Measurements from ENCODE around the gene VIM.
A peak's percentile ranks its signal among the peaks of the same experiment; 100 is the strongest.
"Not testable (repeated sequence)": the region's sequence is repeated elsewhere in the genome, so short reads cannot be mapped to it uniquely, and the experiment has no call there.

Gene VIM

DNA sequence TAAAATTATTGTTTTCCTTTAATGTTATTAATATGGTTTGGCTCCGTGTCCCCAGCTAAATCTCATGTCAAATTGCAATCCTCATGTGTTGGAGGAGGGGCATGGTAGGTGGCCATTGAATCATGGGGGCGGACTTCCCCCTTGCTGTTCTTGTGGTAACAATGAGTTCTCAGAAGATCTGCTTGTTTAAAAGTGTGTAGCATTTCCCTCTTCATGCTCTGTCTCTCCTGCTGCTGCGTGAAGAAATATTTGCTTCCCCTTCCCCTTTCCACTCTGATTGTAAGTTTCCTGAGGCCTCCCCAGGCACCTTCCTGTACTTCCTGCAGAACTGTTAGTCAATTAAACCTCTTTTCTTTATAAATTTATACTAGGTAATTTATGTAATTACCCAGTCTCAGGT is 27.5 kb downstream of the VIM start:
- Histone ChIP-seq H3K27ac (ENCODE audit: low read length) (no peak overlapping the region), H3K36me3 (ENCODE audit: control insufficient read depth, insufficient read depth, low read length) (no peaks in the 10 kb centered on the region), H3K4me1 (ENCODE audit: control insufficient read depth, insufficient read depth, low read length) (no peaks in the 10 kb centered on the region), H3K27me3 (ENCODE audit: control insufficient read depth, insufficient read depth, low read length) (0 out of 2 replicates have a peak, but pooled peaks cover 2% of the 10 kb centered on the region), H3K9me3 (ENCODE audit: control insufficient read depth, insufficient read depth, low read length) (no peaks in the 10 kb centered on the region), H3K4me3 (ENCODE audit: low read length) (no peak overlapping the region)
- WGBS (ENCODE audit: insufficient coverage, insufficient read length): no CpG with 5 or more reads among the region's 3 CpGs
- no peak for DNase-seq (ENCODE audit: low read depth, low spot score)

DNA sequence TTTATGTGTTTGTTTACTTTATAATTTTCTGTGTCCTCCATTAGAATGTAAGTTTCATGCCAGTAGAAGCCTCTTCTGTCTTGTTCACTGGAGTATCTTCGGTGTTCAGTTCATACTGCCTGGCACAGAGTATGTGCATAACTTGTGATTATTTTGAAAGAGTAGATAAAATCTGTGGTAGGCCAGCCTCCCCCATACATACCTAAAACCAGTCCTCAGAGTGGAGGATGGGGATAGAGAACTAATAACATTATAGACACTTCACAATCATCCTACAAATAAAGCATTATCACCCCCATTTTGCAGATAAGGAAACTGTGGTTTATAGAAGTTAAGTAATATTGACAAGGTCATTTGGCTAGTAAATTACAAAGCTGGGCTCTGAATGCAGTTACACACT is 28.0 kb downstream of the VIM start:
- H3K4me1 ChIP-seq (ENCODE audit: control insufficient read depth, insufficient read depth, low read length): no peaks in the 10 kb centered on the region
- H3K4me3 ChIP-seq (ENCODE audit: low read length): no peak overlapping the region
- H3K27me3 ChIP-seq (ENCODE audit: control insufficient read depth, insufficient read depth, low read length): 0 out of 2 replicates have a peak, but pooled peaks cover 2% of the 10 kb centered on the region
- WGBS (ENCODE audit: insufficient coverage, insufficient read length): no CpG with 5 or more reads among the region's 1 CpG
- no peaks in the 10 kb centered on the region for H3K36me3 ChIP-seq (ENCODE audit: control insufficient read depth, insufficient read depth, low read length)
- no peak for DNase-seq (ENCODE audit: low read depth, low spot score)
- H3K9me3 ChIP-seq (ENCODE audit: control insufficient read depth, insufficient read depth, low read length): no peaks in the 10 kb centered on the region
- no peak overlapping the region for H3K27ac ChIP-seq (ENCODE audit: low read length)

DNA sequence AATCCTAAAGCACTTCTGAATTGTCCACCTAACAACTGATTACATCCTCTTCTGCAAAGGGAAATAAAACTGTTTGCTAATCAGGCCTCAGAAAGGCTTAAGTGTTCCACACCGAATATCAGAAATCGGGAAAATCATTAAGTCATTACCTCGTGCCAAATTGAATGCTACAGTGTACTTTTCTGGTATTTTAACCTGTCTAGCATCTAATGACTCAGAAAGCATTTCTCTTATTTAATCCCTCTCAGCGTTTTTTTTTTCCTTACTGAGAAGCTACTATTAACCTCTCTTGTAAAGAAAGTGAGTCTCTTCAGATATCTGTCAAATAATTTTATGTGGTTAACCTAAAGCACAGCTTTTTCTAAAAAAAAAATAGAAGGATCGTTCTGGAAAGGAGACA is 28.6 kb downstream of the VIM start:
- no peak overlapping the region for H3K27ac ChIP-seq (ENCODE audit: low read length)
- H3K27me3 ChIP-seq (ENCODE audit: control insufficient read depth, insufficient read depth, low read length): 0 out of 2 replicates have a peak, but pooled peaks cover 2% of the 10 kb centered on the region
- no CpG with 5 or more reads among the region's 5 CpGs for WGBS (ENCODE audit: insufficient coverage, insufficient read length)
- no peaks in the 10 kb centered on the region for H3K36me3 ChIP-seq (ENCODE audit: control insufficient read depth, insufficient read depth, low read length)
- H3K4me1 ChIP-seq (ENCODE audit: control insufficient read depth, insufficient read depth, low read length): no peaks in the 10 kb centered on the region
- H3K4me3 ChIP-seq (ENCODE audit: low read length): no peak overlapping the region
- DNase-seq (ENCODE audit: low read depth, low spot score): no peak
- no peaks in the 10 kb centered on the region; the same call in 1 of the 2 replicates for H3K9me3 ChIP-seq (ENCODE audit: control insufficient read depth, insufficient read depth, low read length)

DNA sequence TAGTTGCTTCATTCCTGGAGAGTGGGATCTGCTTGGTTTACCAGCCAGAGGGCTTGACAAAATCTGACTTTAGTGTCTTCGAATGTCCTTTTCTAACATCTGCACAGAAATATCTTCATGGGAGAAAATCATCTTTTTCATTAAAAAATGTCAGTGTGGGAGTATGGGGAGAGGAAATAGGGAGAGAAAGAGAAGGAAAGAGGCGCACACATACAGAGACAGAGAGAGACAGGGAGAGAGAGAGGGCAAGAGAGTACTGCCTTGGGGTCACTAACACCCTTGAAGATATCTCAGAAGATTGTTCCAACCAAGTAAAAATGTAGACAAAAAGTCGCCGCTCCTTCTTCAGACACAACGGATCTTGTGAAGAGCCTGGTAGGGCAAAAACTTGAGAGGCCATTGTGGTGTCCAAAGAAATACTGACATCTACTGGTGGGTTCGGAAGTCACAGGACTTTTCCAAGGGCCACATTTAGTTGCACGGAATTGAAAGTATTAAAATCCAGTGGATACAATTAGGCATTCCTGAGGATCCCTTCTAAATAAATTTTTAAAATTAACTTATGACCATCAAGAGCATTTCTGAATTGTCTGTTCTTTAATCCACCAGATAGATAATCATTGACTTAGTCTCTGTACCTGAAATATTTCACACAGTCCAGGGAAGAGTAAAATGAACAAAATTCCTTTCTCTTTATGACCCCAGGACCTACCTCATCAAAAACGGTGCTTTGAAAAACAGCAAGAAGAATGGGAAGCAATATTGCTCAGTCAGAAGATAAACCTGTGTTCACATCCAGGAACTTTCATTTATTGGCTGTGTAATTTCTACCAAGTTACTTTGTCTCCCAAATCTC is 29.7 kb downstream of the VIM start:
- H3K9me3 ChIP-seq (ENCODE audit: control insufficient read depth, insufficient read depth, low read length): no peaks in the 10 kb centered on the region; the same call in 1 of the 2 replicates
- no CpG with 5 or more reads among the region's 8 CpGs for WGBS (ENCODE audit: insufficient coverage, insufficient read length)
- no peaks in the 10 kb centered on the region for H3K36me3 ChIP-seq (ENCODE audit: control insufficient read depth, insufficient read depth, low read length)
- peak; percentile 39 for DNase-seq (ENCODE audit: low read depth, low spot score)
- H3K27me3 ChIP-seq (ENCODE audit: control insufficient read depth, insufficient read depth, low read length): 0 out of 2 replicates have a peak, but pooled peaks cover 2% of the 10 kb centered on the region
- H3K27ac ChIP-seq (ENCODE audit: low read length): no peak overlapping the region
- no peak overlapping the region for H3K4me3 ChIP-seq (ENCODE audit: low read length)
- H3K4me1 ChIP-seq (ENCODE audit: control insufficient read depth, insufficient read depth, low read length): no peaks in the 10 kb centered on the region

DNA sequence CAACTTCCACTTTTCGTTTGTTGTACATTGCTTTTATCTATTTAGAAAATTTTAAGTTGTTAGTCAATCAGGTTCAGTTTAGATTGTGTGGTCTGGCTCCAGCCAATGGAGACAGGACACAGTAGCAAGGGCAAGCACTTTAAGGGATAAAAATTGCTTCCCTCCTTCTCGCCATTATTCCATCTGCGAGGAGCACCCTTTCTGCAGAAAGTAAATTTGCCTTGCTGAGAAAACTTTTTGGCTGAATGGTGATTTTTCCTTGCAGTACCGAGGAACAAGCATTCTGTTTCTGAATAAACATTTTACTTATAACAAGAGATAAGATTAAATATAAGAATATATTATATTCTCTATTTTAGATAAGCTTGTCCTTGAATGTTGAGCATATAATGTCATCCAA is 34.5 kb downstream of the VIM start:
- peaks cover 2% of the 10 kb centered on the region for H3K9me3 ChIP-seq (ENCODE audit: control insufficient read depth, insufficient read depth, low read length)
- H3K36me3 ChIP-seq (ENCODE audit: control insufficient read depth, insufficient read depth, low read length): no peaks in the 10 kb centered on the region

DNA sequence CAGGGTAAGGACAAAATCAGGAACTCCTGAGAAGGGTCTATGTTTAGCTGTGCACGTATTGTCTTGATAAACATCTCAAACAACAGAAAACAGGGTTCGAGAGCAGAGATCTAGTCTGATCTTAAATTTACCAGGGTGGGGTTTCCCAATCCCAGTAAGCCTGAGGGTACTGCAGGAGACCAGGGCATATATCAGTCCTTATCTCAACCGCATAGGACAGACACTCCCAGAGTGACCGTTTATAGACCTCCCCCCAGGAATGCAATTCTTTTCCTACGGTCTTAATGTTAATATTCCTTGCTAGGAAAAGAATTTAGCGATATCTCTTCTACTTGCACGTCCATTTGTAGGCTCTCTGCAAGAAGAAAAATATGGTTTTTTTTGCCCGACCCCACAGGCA is 35.5 kb downstream of the VIM start:
- H3K4me1 ChIP-seq (ENCODE audit: control insufficient read depth, insufficient read depth, low read length): no peaks in the 10 kb centered on the region

More for the DNA sequence above, 34.5 kb downstream of the VIM start:
- no peak overlapping the region for H3K27ac ChIP-seq (ENCODE audit: low read length)
- DNase-seq (ENCODE audit: low read depth, low spot score): no peak
- no peaks in the 10 kb centered on the region for H3K27me3 ChIP-seq (ENCODE audit: control insufficient read depth, insufficient read depth, low read length)
- no peaks in the 10 kb centered on the region for H3K4me1 ChIP-seq (ENCODE audit: control insufficient read depth, insufficient read depth, low read length)
- H3K4me3 ChIP-seq (ENCODE audit: low read length): no peak overlapping the region
- no CpG with 5 or more reads among the region's 4 CpGs for WGBS (ENCODE audit: insufficient coverage, insufficient read length)

DNA sequence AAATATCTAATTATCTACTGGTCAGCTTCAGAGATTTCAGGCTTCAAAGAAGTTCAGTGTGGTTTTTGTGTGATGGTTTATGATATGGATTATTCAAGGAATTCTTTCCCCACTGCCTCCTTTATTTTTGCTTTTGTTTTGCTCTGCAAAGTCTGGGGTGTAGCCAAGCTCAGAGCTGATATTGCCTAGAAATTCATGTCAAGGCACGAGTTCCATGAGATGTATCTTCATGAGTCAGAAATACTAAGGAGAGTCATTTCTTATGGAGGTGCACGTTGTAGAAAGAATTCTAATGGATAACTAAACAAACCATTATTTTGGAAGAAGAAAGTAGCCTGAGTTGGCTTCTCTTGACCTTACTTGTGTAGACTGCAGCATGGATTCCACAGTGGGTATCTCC is 37.4 kb downstream of the VIM start:
- DNase-seq (ENCODE audit: low read depth, low spot score): no peak
- Histone ChIP-seq H3K4me1 (ENCODE audit: control insufficient read depth, insufficient read depth, low read length) (no peaks in the 10 kb centered on the region), H3K9me3 (ENCODE audit: control insufficient read depth, insufficient read depth, low read length) (peaks cover 2% of the 10 kb centered on the region), H3K27me3 (ENCODE audit: control insufficient read depth, insufficient read depth, low read length) (no peaks in the 10 kb centered on the region), H3K4me3 (ENCODE audit: low read length) (no peak overlapping the region), H3K36me3 (ENCODE audit: control insufficient read depth, insufficient read depth, low read length) (no peaks in the 10 kb centered on the region), H3K27ac (ENCODE audit: low read length) (no peak overlapping the region)
- no CpG with 5 or more reads among the region's 2 CpGs for WGBS (ENCODE audit: insufficient coverage, insufficient read length)

More for the DNA sequence above, 35.5 kb downstream of the VIM start:
- Histone ChIP-seq H3K27me3 (ENCODE audit: control insufficient read depth, insufficient read depth, low read length) (no peaks in the 10 kb centered on the region), H3K36me3 (ENCODE audit: control insufficient read depth, insufficient read depth, low read length) (no peaks in the 10 kb centered on the region), H3K9me3 (ENCODE audit: control insufficient read depth, insufficient read depth, low read length) (peaks cover 2% of the 10 kb centered on the region), H3K4me3 (ENCODE audit: low read length) (no peak overlapping the region), H3K27ac (ENCODE audit: low read length) (no peak overlapping the region)
- DNase-seq (ENCODE audit: low read depth, low spot score): no peak
- no CpG with 5 or more reads among the region's 8 CpGs for WGBS (ENCODE audit: insufficient coverage, insufficient read length)

DNA sequence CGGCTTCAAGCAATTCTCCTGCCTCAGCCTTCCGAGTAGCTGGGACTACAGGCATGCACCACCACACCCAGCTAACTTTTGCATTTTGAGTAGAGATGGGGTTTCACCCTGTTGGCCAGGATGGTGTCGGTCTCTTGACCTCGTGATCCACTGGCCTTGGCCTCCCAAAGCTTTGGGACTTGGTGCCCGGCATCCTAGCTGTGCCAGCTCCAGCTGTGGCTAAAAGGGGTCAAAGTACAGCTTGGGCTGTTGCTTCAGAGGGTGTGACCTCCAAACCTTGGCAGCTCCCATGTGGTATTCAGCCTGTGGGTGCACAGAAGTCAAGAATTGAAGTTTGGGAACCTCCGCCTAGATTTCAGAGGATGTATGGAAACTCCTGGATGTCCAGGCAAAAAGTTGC is 38.5 kb downstream of the VIM start:
- not testable (repeated sequence) for H3K4me1 ChIP-seq (ENCODE audit: control insufficient read depth, insufficient read depth, low read length); H3K27me3 ChIP-seq (ENCODE audit: control insufficient read depth, insufficient read depth, low read length); DNase-seq (ENCODE audit: low read depth, low spot score); H3K9me3 ChIP-seq (ENCODE audit: control insufficient read depth, insufficient read depth, low read length); H3K27ac ChIP-seq (ENCODE audit: low read length); H3K4me3 ChIP-seq (ENCODE audit: low read length); H3K36me3 ChIP-seq (ENCODE audit: control insufficient read depth, insufficient read depth, low read length)
- WGBS (ENCODE audit: insufficient coverage, insufficient read length): no CpG with 5 or more reads among the region's 6 CpGs

DNA sequence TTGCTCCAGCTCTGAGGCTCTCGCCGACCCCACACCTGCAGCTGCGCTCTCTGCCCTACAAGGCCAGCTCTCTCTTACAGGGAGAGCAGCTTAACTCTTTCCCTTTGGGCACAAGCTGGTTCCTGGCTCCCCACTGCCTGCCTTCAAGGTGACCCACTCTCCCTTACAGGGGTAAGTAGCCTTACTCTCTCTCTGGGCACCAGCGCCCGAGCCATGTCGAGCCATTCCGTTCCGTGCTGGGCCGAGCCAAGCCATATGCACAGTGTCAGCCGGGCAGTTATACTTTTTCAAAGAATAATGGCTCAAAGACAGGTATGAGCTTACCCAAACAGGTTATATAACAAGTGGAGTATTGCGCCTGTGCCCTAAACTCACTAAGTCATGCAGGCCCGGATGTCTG is 44.6 kb downstream of the VIM start:
- no peak overlapping the region for H3K27ac ChIP-seq (ENCODE audit: low read length)
- WGBS (ENCODE audit: insufficient coverage, insufficient read length): no CpG with 5 or more reads among the region's 12 CpGs
- H3K4me3 ChIP-seq (ENCODE audit: low read length): no peak overlapping the region
- H3K9me3 ChIP-seq (ENCODE audit: control insufficient read depth, insufficient read depth, low read length): no peaks in the 10 kb centered on the region
- no peaks in the 10 kb centered on the region for H3K4me1 ChIP-seq (ENCODE audit: control insufficient read depth, insufficient read depth, low read length)
- DNase-seq (ENCODE audit: low read depth, low spot score): no peak
- H3K36me3 ChIP-seq (ENCODE audit: control insufficient read depth, insufficient read depth, low read length): no peaks in the 10 kb centered on the region
- no peaks in the 10 kb centered on the region for H3K27me3 ChIP-seq (ENCODE audit: control insufficient read depth, insufficient read depth, low read length)

DNA sequence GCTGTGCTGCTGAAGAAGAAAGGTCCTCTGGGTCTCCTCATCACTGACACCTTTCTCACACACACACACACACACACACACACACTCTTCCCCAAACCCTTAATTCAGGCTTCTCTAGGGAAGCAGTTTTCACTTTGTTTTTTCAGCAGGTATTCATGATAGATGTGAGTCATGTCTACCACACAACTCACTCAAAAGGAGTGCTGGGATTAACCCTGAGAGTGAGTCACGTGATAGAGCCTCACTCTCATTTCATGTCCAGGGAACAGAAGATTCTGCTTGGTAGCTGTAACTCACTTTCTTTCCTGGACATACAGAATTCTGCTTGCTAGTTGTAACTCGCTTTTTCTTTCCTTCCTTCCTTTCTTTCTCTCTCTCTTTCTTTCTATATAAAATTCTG is 45.4 kb downstream of the VIM start:
- Histone ChIP-seq H3K4me1 (ENCODE audit: control insufficient read depth, insufficient read depth, low read length) (no peaks in the 10 kb centered on the region), H3K4me3 (ENCODE audit: low read length) (no peak overlapping the region), H3K36me3 (ENCODE audit: control insufficient read depth, insufficient read depth, low read length) (no peaks in the 10 kb centered on the region), H3K27ac (ENCODE audit: low read length) (no peak overlapping the region), H3K9me3 (ENCODE audit: control insufficient read depth, insufficient read depth, low read length) (no peaks in the 10 kb centered on the region), H3K27me3 (ENCODE audit: control insufficient read depth, insufficient read depth, low read length) (no peaks in the 10 kb centered on the region)
- DNase-seq (ENCODE audit: low read depth, low spot score): no peak
- no CpG with 5 or more reads among the region's 2 CpGs for WGBS (ENCODE audit: insufficient coverage, insufficient read length)
